ENCODE results near the gene ACOT4.

DNA sequence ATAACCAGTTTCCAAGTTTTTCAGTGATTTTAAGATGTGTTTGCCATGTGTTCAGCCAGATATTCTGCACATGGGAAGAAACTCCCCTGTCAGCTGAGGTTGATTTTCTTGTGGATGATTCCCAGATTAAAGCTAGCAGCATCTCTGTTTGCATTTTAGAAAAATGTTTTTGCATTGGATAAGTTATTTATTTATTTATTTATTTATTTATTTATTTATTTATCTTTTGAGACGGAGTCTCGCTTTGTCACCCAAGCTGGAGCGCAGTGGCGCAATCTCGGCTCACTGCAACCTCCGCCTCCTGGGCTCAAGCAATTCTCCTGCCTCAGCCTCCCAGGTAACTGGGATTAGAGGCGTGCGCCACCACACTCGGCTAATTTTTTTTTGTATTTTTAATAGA, 2.8 kb downstream of the ACOT4 start:
- TF ChIP-seq FOXM1 (IDR thresholded peaks at IDR 0.05; ENCODE audit: borderline replicate concordance), result no peak
- no peak for TF ChIP-seq BHLHE40 (IDR thresholded peaks at IDR 0.05; ENCODE audit: borderline replicate concordance)
- no peak for TF ChIP-seq SUZ12 (IDR thresholded peaks at IDR 0.05)
- no peak for TF ChIP-seq SP1 (IDR thresholded peaks at IDR 0.05)
- no peak for TF ChIP-seq PKNOX1 (IDR thresholded peaks at IDR 0.05)
- no peak for TF ChIP-seq HDGF (IDR thresholded peaks at IDR 0.05; ENCODE audit: borderline replicate concordance)
- TF ChIP-seq ELF4 (IDR thresholded peaks at IDR 0.05), result no peak
- TF ChIP-seq FOXA1 (IDR thresholded peaks at IDR 0.05), result no peak

Measured in HEK293T (cell line).